ENCODE results near the gene TACC2.

TACC2 gene

GRCh38 chr10:122253605-122254004 is 264.6 kb downstream of the TACC2 start:
- no peak for TF ChIP-seq ZNF274 (IDR thresholded peaks at IDR 0.05; ENCODE audit: low read depth, low read length)
- H3K4me3 ChIP-seq (ENCODE audit: low read length): no peak overlapping the region

DNA sequence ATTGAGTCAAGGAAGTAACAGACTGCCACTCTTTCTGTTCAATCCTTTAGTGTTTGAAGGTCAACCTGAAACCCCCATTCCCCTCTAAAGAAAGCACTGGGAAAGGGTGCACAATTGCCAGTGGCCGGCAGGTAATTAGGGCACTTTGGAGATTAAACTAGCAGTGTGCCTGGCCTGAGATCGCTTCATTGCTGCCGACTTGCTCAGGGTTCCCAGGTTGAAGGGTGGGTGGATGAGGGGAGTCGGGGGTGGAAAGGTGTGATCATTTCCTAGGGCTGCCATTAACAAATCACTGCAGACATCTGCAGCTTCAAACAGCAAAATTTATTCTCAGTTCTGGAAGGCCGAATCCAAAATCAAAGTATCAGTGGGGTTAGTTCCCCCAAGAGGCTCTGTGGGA is 265.9 kb downstream of the TACC2 start:
- no peak overlapping the region for H3K4me3 ChIP-seq (ENCODE audit: low read length)
- no peak for TF ChIP-seq ZNF274 (IDR thresholded peaks at IDR 0.05; ENCODE audit: low read depth, low read length)

GRCh38 chr10:122255509-122256301 is 266.7 kb downstream of the TACC2 start:
- no peak overlapping the region for H3K4me3 ChIP-seq (ENCODE audit: low read length)
- TF ChIP-seq ZNF274 (IDR thresholded peaks at IDR 0.05; ENCODE audit: low read depth, low read length): no peak

DNA sequence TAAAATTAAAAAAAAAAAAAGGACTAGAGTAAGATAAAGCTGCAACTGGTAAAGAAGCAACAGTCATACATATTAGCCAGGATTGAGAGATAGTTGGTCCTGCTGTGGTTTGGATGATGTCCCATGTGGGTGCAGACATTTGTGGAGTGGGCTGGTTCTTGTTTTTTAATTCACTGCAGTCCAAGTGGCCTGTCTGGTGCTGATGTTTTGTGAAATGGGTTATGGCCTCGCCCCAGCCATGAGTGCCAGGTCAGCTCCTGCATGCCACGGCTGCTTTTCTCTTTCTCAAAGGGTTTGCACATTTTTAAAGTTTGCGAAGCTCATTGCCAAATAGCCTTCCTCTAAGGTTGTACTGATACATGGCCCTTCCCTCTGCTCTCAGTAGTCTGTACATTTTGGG is 268.1 kb downstream of the TACC2 start:
- no peak for TF ChIP-seq ZNF274 (IDR thresholded peaks at IDR 0.05; ENCODE audit: low read depth, low read length)
- no peak overlapping the region for H3K4me3 ChIP-seq (ENCODE audit: low read length)

DNA sequence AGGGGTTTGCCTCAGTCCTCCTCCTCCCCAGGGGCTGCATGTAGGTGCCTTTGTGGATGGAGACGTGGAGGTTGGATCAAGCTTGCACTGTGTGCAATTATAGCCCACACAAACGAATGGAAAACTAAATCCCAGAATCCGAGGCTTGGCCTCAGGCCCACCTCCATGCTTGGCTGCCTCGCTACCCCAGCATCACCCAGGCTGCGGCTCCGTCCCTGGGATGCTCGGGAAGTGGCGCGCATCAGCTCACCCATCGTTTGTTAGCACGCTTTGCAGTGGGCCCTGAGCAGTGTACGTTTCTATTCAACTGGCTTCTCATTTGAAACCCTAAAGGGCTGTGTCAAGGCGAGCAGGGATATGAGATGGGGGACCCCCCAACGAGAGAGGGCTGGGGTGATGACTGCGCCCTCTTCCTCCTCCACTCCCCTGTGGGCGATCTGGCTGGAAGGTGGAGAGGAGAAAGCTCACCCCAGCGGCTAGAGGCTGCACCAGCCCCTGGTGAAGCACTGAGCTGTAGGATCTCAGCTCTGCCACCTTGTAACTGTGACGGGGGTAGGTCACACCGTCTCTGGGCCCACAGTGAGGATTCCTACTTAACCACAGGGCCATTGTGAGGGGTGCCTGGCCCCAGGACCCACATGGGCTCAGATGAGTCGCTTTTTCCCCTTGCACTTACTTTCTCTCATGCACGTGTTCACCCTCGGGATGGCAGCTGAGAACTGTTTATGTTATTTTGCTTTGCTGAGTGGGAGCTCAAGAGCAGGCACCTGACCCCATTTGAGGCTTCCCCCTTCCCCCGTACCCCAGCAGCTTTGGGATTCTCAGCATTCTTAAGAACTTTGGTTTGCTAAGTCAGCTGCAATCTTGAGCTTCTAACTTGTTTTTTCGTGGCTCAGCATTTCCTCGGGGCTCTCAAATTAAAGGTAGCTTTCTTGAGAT is 269.4 kb downstream of the TACC2 start:
- H3K4me3 ChIP-seq (ENCODE audit: low read length): no peak overlapping the region
- TF ChIP-seq ZNF274 (IDR thresholded peaks at IDR 0.05; ENCODE audit: low read depth, low read length): no peak

DNA sequence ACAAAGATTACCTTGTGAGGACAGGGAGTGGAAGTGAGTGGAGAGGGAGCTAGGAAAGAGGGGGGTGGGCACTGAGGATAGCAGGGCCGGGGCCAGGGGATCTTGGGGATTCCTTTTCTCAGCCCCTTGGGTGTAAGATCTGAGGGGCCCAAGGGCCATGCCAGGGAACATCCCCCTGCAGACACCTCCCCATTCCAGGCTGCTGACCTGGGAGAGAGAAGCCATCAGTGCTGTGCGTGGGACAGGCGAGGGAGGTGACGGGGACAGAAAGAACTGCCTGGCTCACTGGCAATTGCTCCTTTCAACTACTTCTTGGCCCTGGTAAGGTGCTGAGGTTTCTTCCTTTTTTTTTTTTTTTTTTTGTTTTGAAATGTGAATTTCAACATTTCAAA is 270.1 kb downstream of the TACC2 start:
- H3K4me3 ChIP-seq (ENCODE audit: low read length): no peak overlapping the region
- TF ChIP-seq ZNF274 (IDR thresholded peaks at IDR 0.05; ENCODE audit: low read depth, low read length): no peak

GRCh38 chr10:122261584-122261983 is 272.6 kb downstream of the TACC2 start:
- no peak for TF ChIP-seq ZNF274 (IDR thresholded peaks at IDR 0.05; ENCODE audit: low read depth, low read length)
- H3K4me3 ChIP-seq (ENCODE audit: low read length): no peak overlapping the region

GRCh38 chr10:122263971-122264370 is 275.0 kb downstream of the TACC2 start:
- H3K4me3 ChIP-seq (ENCODE audit: low read length): no peak overlapping the region
- TF ChIP-seq ZNF274 (IDR thresholded peaks at IDR 0.05; ENCODE audit: low read depth, low read length): no peak

DNA sequence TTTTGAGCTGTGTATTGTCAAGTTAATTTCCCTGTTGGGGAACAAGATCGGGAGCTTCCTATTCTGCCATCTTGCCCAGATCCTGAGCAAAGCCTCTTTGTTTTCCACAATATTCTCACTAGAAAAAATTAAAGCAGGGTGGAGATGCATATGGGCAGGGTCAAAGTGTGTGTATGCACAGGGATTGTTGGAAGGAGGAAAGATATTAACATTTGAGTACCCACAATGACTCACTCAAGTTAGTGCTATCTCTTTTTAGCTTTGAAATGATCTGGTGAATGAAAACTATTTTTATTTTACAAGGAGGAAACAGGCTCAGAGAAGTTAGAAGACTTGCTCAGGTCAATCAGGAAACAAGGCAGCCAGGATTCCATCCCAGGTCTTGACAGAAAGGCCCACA is 275.5 kb downstream of the TACC2 start:
- no peak overlapping the region for H3K4me3 ChIP-seq (ENCODE audit: low read length)
- TF ChIP-seq ZNF274 (IDR thresholded peaks at IDR 0.05; ENCODE audit: low read depth, low read length): no peak

GRCh38 chr10:122264931-122265330 is 276.0 kb downstream of the TACC2 start:
- no peak for TF ChIP-seq ZNF274 (IDR thresholded peaks at IDR 0.05; ENCODE audit: low read depth, low read length)
- no peak overlapping the region for H3K4me3 ChIP-seq (ENCODE audit: low read length)

DNA sequence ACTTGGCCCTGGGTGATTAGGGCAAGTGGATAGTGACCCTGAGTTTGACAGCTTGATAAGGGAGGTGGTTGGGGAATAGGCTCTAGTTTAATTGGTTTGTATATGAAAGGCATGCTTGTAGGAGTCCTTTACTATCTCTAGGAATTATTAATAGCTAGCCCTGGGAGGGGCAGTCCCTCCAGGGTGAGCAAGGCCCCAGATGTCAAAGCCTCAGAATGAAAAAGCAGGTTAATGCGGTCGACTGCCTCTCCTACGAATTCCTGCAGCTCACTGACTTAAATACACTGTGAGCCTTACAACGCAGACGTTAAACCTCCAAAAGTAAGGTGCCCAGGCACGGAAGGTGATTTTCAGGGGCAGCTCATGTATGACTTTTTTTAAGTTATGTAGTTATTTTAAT is 276.9 kb downstream of the TACC2 start:
- TF ChIP-seq ZNF274 (IDR thresholded peaks at IDR 0.05; ENCODE audit: low read depth, low read length): no peak
- H3K4me3 ChIP-seq (ENCODE audit: low read length): no peak overlapping the region

DNA sequence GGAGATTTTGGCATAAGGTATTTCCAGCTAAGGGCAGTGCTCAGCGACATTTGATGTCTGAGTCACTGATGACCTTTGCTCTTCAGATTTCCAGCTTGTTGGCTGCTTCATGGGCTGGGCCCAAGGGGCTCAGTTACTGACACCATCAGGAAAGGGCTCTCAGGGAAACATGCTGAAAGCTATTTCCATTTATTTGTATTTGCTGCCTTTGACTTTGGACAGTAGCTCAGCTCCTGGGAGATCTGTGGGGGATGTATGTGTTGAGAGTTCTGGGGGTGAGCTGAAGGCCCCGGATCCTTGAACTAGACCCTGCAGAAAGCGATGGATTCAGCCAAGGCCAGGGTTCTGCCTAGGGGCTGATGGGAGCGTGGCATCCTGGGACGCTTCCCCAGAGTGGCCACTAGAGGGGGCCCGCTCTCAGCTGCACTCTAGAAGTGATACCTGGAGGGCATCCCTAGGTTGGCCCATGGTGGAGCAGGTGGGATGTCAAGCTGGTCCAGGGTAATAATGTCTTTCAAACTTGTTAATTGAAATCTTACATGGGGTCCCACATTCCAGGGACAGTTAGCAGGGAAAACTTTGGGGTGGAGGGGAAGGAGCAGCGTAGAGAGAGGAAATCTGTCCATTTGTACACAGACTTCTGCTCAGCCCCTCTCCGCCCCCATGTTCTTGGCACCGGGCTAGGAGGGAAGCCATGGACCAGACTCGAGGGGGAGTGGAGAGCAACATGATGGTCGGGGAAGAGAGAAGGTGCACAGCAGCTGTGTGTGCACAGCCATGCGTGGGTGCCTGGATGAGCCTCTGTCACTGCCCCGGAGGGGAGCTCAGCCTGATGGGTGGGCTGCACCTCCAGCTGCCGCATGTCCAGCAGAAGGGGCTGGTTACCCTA is 279.1 kb downstream of the TACC2 start:
- H3K4me3 ChIP-seq (ENCODE audit: low read length): no peak overlapping the region
- no peak for TF ChIP-seq ZNF274 (IDR thresholded peaks at IDR 0.05; ENCODE audit: low read depth, low read length)

DNA sequence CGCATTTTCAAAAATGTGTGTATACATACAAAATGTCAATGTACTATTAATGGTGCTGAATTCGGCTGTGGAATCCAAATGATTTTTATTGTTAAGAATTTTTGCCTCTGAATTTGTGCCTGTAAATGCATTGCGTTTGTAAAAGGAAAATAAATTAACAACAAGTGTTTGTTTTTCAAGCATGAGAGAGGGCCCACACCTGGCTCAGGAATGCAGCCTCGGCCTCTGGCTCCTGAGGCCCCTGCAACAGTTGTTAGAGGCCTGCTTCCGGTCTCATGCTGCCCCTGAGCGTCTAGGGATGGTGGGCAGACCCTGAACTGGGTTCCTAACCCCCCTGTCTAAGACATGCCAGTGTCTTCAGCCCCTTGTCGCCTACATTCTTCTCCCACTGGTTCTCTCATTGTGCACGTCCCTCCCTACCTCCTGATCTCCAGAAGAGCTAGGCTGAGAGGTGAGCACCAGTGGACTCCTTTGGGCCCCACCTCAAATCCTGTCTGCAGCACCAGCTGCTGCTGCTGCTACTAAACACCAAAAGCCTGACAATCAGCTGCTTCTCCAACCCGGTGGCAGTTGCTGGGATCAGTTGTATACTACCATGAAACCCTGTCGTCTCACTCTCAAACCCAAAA is 280.2 kb downstream of the TACC2 start:
- no peak for TF ChIP-seq ZNF274 (IDR thresholded peaks at IDR 0.05; ENCODE audit: low read depth, low read length)
- no peak overlapping the region for H3K4me3 ChIP-seq (ENCODE audit: low read length)

DNA sequence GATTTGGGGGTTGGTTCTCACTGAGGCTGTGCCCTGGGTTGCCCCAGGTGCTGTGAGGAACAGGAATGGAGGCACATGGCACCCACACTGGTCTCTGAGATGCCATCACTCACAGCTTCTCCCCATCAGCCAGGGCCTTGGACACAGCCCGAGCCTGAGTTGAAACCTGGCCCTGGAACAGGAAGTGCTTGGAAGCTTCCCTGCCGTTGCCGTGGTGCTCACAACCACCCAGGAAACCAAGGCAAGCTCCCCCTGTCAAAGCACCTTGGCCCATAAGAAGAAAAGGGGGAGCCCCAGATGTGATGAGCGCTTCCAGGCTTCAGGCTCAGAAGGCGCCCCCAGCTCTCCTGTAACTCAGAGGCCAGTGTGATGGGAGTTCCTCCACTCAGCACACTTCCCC is 282.1 kb downstream of the TACC2 start, which contains the start of gene BTBD16:
Gene BTBD16, plus strand, starts transcription at position 221 of the 400 bp plus-strand sequence. CDS start 3,786 bp downstream, outside the sequence.
- no peak for TF ChIP-seq ZNF274 (IDR thresholded peaks at IDR 0.05; ENCODE audit: low read depth, low read length)
- no peak within 1 kb of the TSS for H3K4me3 ChIP-seq (ENCODE audit: low read length)

All from GM08714 (cell line).